SH-SY5Y (cell line): ENCODE results near the gene CLASP1.

ENCODE experiments used
- GATA2 ChIP-seq: IDR thresholded peaks from 2 replicates; pipeline ENCODE4 v1.6.1; 2011; ENCODE audit warnings: mild to moderate bottlenecking, low read depth, low read length
- GATA3 ChIP-seq: IDR thresholded peaks from 2 replicates; pipeline ENCODE4 v1.6.1; 2011; ENCODE audit warnings: low read depth, mild to moderate bottlenecking, low read length, moderate library complexity

CLASP1 gene

DNA sequence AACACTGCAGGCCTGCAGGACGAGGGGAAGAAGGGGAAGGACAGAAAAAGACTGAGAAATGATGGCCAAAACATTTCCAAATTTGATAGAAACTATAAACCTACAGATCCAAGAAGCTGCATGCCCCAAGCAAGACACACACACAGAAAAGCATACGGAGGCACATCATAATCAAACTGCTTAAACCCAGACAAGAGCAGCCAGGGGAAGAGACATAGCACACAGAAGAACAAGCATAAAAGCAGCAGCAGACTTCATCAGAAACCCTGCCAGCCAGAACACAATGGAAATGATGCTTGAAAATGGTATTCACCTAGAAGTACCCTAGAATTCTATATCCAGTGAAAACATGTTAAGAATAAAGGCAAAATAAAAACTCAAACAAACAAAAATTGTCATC lies 175.8 kb downstream of the CLASP1 start:
- TF ChIP-seq GATA2 (no peak), GATA3 (no peak)

DNA sequence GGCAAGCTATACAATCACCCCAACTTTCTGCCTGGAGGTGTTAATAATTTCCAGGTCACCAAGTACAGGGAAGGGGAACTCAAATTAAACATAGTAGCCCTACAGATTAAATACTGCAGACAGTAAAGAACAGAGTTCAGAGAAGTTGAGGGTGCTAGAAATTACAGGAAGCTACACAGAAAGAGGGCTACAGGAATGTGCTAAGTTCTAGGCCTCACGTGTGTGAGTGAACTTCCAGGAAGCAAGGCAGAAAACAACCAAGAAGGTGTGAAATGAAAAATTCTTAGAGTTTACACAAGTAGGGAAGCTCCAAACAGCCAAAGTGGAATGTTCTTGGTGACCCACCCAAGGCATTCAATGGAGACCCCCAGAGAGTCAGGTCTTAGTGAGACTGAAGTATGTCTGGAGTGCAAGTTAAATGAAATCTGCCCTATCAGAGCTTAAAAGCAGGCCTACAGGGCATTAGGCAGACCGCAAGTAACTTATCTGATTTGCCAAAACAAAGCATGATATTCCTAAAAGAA lies 176.7 kb downstream of the CLASP1 start:
- no peak for TF ChIP-seq GATA2
- TF ChIP-seq GATA3, result no peak

DNA sequence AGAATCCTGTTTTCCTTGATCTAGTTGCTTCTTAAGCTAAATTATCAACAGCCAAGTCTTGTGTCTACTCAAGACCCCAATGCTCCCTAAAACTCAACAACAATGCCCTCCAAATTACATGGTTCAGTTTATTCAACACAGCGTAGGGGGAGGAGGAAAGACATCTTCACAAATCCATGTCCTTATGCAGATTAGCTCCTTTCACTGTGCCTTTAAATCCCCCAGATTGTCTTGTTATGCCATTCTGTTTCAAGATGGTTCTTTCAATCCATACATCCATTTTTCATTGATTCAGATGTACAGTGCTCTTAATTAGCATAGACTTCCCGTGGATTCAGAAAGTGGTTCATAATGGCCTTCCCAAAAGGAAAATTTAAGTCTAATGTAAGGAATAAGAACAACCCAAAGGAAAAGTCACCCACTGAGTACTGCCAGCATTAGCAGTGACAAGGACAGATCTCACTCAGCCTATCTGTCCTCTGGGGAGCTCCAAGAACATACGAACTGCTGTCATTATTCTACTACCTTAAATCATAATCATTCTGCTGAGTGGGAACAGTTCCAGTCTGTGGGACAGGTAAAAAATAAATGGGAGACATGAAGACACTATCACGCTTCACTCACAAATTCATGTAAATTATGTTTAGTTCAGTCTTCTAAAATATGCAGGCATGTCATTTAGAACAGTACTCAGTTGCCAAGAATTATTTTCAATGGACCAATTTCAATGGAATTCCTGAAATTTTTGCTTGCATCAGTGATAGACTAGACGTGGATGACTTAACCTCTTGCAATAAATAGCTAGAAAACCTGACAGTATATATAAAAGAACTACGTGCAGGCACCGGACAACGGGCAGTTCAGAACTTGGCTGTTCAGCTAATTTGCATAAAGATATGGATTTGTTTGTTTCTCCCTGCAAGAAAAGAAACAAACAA lies 177.5 kb downstream of the CLASP1 start:
- TF ChIP-seq GATA2 (no peak), GATA3 (no peak)

DNA sequence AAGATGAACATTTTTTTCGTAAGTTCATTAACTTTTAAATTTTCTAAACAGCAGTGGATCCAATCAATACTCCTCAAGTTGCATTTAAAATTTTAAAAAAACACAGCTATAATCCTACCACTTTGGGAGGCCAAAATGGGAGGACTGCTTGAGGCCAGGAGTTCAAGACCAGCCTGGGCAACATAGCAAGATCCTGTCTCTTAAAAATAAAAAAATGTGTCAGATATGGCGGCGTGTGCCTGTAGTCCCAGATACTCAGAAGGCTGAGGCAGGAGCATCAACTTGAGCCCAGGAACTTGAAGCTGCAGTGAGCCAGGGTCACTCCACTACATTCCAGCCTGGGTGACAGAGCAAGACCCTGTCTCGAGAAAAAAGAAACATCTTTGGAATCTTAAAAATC lies 178.3 kb downstream of the CLASP1 start:
- no peak for TF ChIP-seq GATA3
- TF ChIP-seq GATA2, result no peak

DNA sequence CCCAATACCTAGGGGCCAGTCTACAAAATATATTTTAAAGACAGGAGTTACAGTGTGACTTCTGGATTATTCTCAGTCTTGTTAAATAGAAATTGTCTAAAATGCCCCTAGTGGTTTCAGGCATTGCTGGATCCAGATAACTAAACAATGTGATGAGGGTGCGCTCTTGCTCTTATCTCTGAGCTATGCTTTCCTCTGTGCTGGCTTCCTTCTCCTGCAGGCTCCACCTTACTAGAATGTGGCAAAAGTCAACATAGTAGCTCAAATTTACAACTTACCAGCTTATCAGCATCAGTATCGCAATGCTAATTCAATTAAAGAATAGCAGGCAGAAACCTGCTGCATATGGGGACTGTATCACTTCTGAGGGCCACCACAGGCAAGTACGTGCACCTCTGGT lies 179.9 kb downstream of the CLASP1 start:
- TF ChIP-seq GATA2 (no peak), GATA3 (no peak)

DNA sequence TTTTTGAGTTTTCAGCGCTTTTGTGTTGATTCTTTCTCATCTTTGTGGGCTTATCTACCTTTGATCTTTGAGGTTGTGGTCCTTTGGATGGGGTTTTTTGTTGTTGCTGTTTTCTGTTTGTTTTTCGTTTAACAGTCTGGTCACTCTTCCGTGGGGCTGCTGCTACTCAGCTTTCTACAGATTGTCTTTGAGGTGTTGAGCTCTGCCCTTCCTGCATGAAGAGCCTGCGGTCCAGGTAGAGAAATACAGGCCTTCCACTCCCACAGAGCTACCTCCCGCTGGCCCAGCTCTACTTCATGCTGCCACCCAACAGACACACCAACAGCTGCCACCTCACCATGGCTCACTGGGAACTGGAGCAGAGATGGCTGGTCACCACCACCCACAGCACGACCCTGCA lies 180.3 kb downstream of the CLASP1 start:
- TF ChIP-seq GATA2 (no peak), GATA3 (no peak)

- TF ChIP-seq GATA3, result no peak
- TF ChIP-seq GATA2, result no peak
These were observed 190.0 kb downstream of the CLASP1 start for GRCh38 chr2:121459291-121459690.

DNA sequence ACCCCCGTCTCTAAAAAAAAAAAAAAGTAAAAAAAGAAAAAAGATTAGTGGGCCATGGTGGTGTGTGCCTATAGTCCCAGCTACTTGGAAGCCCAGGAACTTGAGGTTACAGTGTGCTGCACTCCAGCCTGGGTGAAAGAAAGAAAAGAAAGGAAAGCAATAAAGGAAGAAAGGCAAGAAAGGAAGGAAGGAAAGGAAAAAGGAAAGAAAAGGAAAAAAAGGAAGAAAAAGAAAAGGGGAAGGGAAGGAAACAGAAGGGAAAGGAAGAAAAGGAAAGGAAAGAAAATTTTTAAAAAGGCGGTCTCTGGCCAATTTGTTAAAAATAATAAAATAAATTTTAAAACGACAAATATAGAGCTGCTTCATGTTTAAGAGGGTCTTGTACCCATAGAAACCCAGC lies 192.9 kb downstream of the CLASP1 start:
- TF ChIP-seq GATA3, result no peak
- TF ChIP-seq GATA2, result no peak

DNA sequence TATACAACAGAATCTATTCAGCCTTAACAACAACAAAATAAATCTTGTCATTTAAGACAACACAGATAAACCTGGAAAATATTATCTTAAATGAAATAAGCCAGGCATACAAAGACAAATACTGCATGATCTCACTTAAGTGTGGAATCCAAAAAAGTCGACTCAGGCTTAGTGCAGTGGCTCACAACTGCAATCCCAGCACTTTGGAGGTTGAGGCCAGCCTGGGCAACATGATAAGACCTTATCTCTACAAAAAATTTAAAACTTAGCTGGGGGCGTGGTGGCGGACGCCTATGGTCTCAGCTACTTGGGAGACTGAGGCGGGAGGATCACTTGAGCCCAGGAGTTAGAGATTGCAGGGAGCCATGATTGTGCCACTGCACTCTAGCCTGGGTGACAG lies 193.8 kb downstream of the CLASP1 start:
- no peak for TF ChIP-seq GATA2

DNA sequence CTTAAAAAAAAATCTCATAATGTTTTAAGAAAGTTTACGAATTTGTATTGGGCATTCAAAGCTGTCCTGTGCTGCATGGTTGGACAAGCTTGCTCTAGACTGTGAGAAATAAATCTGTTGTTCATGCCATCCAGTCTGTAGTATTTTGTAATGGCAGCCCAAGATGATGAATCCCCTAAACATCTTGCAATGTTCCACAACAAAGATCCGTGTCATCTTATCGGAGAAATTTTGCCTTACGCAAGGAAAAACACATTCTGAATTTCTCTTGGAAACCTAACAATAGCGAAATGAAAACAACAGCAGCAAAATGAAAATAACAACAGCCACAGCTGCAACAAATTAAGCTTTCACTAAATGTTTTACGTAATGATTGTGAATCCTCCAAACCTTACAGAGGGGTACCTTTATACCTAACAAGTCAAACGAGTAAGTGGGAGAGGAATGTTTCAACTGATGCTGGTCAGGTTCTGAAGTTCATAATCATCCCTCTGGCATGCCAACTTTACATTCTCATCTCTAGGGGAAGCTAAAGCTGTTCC lies 194.6 kb downstream of the CLASP1 start:
- TF ChIP-seq GATA2 (no peak), GATA3 (no peak)

DNA sequence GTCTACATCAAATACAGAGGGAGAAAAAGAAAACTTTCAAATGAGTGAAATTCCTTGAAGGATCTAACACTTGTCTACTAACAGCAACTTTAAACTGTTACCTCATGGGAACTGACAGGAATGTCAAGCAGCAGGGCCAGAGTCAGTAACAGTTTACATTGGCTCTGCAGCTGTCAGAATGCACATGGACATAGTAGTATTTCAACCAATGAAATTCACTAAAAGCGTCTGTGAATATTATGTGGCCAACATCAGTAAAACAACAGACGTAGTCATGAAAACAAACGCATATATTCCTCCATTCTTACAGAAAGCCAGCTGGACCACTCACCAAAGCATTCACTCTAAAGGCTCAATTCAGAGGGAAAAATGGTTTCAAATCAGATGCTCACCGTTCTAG lies 197.9 kb downstream of the CLASP1 start:
- TF ChIP-seq GATA3, result no peak
- TF ChIP-seq GATA2, result no peak

GRCh38 chr2:121450301-121450700 lies 199.0 kb downstream of the CLASP1 start:
- TF ChIP-seq GATA3, result no peak
- TF ChIP-seq GATA2, result no peak

DNA sequence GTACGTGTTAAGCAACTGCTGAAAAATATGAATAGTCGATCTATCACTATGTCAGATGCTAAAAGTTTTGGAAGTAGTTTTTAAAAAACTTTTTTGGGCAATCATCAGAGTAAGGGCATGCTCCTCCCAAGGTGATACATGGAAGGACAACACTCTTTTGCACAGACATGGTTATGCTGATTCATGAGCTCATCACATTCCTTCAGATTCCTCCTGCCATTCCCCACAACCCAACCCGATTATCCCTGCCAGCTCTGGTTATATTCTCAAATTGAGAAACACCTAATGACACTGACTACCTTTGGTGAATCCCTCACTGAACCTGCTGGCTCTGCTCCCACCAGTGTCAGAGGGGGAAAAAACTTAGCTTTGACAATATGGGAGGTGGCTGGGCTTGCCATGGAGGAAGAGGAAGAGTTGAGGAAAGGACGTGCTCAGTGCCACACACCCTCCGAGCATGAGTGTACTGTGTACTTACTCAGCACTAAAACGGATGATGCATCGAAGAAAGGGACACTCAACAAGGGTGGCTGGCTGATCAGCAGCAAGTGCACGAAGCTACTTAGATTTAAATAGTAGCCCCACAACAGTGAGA lies 202.5 kb downstream of the CLASP1 start:
- no peak for TF ChIP-seq GATA3
- TF ChIP-seq GATA2, result no peak

DNA sequence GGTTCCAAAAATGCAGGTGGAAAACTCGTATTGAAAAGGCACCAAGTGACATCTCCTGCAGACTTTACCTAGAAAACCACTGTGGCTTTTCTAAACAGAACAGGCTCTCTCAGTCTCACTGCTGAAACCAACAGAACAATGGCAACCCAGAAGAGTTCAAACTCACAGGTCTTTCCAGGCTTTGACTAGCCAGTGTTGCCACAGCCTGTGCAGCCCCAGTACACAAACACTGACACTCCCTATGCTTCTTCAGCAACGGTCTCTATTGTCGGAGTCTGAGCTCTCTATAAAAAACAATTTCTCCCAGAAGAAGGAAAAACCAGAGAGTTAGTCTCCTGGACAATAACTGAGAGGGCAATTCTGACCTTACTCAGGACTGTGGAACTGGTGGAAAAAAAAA lies 206.4 kb downstream of the CLASP1 start:
- TF ChIP-seq GATA3 (no peak), GATA2 (no peak)

- TF ChIP-seq GATA2 (no peak), GATA3 (no peak)
These were observed 212.3 kb downstream of the CLASP1 start for GRCh38 chr2:121436918-121437317.

DNA sequence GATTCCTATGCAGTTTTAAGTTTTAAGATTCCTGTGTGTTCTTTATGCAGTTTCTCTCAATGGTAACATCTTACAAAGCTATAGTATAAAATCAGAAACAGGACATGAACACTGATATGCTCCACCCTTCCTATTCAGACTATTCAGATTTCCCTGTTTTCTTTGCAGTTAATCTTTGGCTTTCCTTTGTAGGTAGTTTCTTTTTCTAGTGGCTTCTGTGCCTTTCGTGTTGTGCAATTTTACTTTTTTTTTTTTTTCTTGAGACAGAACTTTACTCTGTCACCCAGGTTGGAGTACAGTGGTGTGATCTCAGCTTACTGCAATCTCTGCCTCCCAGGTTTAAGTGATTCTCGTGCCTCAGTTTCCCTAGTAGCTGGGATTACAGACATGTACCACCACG lies 213.5 kb downstream of the CLASP1 start:
- no peak for TF ChIP-seq GATA2
- TF ChIP-seq GATA3, result no peak
